ENCODE results near the gene OXCT1.

Gene OXCT1

DNA sequence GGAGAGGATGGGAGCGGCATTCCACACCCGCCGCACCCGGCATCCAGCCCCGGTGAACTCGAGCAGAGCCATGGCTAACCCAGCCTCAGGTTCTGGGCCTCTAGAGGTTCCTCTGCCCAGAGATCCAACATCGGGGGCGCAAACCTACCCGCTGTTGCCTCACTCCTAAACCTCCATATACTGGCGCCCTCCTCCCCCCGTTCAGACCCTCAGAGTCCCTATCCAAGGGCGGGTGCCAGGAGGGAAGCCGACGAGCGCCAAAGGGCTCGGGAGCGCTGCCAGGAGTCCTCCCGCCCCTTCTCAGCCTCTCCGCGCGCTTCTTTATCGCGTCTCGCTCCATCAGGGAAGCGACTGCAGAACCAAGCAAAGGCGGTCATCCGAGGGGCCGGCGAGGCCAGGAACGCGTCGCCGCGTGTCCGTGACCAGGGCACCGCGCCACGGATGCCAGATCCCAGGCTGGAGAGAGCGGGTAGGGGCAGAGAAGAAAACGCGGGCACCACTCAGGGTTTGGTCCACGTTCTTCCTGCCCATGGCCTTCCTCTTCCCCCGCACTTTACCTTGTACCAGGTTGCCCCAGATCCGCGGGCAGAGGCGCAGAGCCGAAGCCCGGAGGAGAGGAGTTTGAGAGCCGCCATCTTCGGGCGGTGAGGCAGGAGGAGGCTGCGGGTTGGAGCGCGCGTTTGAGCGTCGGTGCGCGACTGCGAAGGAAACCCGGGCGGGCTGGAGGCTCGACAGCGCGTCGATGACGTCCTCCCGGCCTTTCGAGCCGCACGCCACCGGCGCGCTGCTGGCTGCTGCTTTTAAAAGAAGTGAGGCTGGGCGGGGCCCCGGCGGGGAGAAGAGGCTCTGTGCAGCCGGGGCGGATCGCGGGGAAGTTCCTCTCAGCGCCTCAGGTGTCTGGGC lies at the start of gene OXCT1:
Gene OXCT1, minus strand, starts transcription at position 702 of the 903 bp plus-strand sequence. Its CDS starts 67 bp downstream, at position 635.
- FAIRE-seq, result no peak

- FAIRE-seq, result no peak
Measured at GRCh38 chr5:41918105-41918504, 47.9 kb upstream of the OXCT1 start.

DNA sequence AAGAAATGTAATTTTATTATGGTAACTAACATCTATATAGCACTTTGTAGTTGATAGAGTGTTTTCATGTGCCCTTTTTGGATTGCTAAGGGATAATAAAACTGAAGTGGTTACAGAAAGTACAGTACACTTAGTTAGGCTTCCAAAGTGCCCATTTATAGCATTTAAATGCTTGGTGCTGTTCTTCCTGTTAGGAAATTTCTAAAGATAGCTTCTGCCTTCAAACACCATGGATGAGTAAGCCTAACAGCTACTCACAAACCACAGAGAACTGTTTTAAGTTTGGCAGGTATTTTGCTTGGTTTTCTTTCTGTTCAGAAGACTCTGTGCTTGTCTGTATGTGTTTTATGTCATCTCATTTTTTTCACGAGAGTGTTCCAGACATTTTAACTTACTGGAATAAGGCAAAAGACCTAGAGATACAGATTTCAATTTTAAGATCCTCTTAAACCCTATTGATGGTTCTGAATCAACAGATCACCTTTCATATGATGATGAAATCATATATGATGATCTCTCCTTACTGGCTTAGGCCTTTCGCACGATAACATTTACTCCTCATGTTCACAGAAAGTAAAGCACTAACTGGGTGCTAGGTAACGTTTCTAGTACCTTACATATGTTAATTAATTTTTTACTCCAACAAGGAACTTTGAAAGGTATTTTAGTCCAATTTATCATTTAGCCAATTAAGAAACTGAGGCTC lies 38.3 kb upstream of the OXCT1 start:
- FAIRE-seq, result no peak

- no peak for FAIRE-seq
Measured at GRCh38 chr5:41906151-41906550, 35.9 kb upstream of the OXCT1 start.

DNA sequence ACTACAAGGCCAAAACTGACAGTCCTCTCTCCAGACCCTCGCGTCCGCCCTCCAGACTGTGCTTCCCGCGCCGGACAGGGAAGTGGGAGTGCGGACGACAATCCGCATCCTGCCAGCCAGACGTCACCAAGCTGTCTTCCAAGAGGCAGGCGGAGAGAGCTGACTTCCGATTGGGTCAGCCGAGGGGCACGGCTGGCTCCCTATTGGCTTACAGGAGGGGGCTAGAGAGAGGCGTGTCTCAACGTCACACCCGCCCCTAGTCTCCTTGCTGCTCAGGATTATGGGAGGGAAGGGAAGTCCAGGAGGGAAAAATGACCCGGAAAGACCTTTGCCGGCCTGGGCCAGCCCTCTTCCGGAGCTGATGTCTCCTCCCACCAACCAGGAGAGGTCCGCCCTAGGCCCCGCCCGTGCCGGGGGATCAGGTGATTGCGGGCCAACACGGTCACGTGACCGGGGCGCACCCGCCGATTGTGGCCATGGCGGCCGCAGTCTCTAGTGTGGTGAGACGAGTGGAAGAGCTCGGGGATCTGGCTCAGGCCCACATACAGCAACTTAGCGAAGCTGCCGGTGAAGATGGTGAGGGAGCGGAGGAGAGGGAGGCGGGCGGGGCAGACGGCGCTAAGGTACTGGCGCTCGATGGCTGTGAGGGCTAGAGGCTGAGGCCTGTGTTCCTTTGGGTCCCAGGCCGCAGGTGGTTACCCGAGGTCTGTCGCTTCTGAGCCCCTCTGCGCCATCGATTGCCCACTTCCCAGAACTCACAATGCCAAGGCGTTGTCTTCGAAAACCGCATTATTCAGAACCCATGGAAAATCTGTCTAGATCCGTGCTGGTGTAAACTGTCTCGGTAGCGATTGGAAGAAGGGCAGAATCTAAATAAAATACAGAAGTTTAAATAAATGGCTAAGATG lies 33.9 kb upstream of the OXCT1 start, which contains the start of gene RIMOC1:
Gene RIMOC1, plus strand, starts transcription at position 453 of the 908 bp plus-strand sequence. Its CDS starts 24 bp downstream, at position 477.
- peak; percentile 98 for FAIRE-seq

GRCh38 chr5:41903382-41903891 lies 33.2 kb upstream of the OXCT1 start:
- no peak for FAIRE-seq

DNA sequence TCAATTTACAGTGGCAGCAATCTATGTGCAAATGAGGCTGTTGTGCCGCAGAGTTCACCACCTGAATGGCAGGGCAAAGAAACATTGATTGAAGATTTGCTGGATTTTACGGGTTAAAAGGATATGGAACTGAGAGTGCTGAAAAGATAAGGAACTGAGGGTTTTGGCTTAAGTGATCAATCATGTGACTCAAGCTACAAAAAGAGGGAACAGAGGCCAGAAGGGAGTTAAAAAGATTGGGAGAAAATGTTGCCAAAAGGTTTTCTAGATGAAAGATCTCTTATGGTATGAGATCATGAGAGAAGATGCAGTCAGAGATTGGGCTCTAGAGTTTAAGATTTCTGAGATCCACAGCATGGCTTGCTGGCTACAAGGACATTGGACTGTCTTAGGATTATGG lies 26.0 kb upstream of the OXCT1 start:
- FAIRE-seq, result no peak

GRCh38 chr5:41893074-41893851 lies 23.0 kb upstream of the OXCT1 start:
- no peak for FAIRE-seq

DNA sequence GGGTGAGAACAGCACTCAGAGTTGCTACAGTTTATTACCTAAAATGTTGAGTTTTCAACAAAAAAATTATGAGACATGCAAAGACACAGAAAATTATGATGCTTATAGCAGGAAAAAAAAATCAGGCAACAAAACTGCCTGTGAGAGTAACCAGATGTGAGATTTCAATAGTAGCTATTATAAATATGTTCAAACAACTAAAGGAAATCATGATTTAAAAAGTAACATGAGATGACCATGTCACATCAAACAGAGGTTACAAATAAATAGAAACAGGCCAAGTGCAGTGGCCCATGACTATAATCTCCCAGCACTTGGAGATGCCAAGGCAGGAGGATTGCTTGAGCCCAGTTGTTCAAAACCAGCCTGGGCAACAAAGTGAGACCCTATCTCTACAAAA lies 21.8 kb upstream of the OXCT1 start:
- FAIRE-seq, result no peak

DNA sequence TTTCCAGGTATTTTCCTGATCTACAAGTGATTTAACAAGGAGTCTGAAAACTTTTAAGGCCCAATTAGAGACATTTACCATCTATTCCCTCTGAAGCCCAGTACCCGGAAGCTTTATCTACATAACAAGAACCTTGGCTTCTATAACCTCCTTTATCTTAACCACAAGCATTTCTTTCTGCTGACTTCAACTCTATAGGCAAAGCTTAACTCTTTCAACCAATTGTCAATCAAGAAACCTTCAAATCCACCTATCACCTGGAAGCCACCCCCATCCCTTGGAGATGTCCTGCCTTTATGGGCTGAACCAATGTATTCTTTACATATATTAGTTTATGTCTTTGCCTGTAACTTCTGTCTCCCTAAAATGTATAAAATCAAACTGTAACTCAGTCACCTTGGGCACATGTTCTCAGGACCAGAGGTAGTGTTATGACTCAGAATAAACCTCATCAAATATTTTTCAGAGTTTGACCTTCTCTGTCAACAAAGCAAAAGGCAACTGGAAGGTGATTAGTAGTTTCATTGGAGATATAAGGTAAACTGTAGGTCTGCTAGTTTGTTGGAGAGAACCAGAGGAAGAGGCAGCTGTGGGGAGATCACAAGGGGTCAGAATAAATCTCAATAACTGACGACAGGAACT lies 21.0 kb upstream of the OXCT1 start:
- FAIRE-seq, result no peak

DNA sequence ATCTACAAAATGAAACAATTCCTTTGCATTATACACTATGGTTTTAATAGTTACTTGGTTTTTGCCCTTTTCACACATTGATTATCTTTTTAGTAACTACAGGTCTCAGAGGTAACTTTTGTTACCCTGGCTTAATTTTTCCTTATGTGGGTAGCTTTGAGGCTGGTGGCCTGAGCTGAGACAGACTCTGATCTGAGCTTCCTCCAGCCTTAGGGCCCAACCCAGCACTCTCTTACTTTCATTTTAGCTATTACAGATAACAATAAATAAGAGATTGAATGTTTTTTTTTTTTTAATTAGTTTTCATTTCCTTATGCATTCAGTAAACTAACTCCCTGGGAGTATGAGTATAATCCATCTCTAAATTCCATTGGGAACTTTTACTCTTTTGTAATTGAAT lies 15.1 kb upstream of the OXCT1 start:
- FAIRE-seq, result no peak

- no peak for FAIRE-seq
Measured at GRCh38 chr5:41883936-41884335, 13.7 kb upstream of the OXCT1 start.

DNA sequence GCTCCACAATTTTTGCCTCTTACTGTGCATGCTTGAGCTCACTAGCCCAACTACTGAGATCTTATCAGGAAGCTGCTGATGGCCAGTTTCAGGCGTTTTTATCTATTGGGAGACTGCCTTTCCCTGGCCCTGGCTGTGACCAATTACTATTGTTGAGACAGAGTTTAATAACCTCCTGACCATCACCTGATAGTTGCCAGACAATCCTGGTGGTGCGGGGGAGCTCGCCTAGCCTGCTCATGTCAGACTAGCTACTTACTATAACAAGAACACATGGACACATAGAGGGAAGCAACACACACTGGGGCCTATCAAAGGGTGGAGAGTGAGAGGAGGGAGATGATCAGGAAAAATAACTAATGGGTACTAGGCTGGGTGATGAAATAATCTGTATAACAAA lies 13.0 kb upstream of the OXCT1 start:
- FAIRE-seq, result no peak

DNA sequence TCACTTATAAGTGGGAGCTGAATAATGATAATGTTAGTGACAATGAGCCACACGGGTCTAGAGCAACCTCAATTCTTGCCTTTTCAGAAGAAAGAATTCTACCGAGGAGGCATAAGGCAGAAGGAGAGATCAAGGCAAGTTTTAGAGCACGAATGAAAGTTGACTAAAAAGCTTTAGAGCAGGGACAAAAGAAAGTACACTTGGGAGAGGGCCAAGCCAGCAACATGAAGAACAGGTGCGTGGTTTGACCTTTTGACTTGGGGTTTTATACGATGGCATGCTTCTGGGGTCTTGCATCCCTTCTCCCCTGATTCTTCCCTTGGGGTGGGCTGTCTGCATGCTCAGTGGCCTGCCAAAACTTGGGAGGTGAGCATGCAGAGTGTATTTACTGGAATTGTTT lies 12.5 kb upstream of the OXCT1 start:
- FAIRE-seq, result no peak

DNA sequence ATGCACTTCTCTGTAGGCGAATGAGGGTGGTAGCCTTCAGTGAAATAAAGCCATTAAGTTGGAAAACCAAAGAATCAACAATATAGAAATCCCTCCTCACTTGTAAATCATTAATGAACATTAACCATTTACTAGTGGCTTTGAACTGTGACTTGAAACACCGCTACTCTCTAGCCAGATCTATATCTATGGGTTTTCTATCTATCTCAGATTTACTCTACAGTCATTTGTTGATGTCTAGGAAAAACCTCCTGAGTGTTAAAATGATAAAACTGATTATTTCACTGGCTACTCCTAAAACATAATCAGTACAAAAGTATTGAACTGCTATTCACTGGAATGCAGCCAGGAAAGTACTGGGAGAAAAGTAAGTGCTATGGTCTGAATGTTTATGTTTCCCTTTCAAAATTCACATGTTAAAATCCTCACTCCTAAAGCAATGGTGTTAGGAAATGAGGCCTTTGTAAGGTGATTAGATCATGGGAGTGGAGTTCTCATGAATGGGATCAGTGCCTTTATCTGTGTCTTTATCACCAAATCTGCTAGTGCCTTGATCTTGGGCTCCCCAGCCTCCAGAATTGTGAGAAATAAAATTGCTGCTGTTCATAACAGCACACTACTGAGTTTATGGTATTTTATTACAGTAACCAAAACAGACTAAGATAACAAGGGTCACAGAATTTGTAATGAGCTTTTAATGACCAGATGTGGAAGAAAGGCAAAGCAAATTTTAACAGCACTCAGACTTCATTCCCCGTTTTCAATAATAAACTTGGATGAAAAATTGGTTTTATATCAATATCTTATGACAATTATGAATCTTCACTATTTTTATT lies 8.6 kb upstream of the OXCT1 start:
- FAIRE-seq, result no peak

GRCh38 chr5:41878173-41878572 lies 7.9 kb upstream of the OXCT1 start:
- no peak for FAIRE-seq

- no peak for FAIRE-seq
Measured at GRCh38 chr5:41877408-41877807, 7.2 kb upstream of the OXCT1 start.

DNA sequence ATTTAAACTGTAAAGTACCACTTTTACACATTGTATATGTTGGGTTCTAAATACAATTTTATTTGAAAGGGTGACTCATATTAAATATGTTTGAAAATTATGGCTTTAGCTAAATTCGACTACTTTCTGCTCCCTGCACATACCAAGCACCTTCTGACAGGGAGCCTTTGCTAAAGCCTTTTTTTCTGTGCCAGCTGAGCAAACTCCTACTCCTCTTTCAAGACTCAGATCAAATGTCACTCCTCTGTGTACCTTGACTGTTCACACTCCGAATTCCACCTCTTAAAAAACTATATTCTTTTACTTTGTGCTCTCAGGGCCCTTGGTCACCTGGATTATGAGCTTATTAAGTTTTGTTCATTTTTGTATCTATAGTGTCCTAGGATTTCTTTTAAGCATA lies 6.5 kb upstream of the OXCT1 start:
- FAIRE-seq, result no peak

DNA sequence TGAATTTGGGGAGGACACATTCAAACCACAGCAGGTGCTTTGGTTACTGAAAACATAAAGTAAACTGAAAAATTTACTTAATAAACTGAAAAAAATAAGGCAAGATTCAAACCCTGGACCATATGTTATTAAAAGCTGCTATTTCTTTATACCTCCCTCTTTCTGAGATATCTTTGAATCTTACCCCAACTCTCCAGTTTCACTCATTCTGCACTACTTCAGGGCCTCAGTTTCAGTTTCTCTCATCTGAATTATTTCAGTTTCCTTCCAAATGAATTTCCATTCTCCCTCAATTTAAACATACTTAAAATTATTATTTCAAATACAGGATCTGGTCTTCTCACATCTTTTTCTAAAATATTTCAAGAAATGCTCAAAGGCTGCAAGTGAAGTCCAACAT lies 4.9 kb upstream of the OXCT1 start:
- no peak for FAIRE-seq

- no peak for FAIRE-seq
Measured at GRCh38 chr5:41874512-41875060, 4.4 kb upstream of the OXCT1 start.
